Neutrophil (primary cell): ENCODE results near the gene PTGIS.

Experiments used
- H3K27ac ChIP-seq: fragments of 200-600 bp; sonication (generic); 2 replicates; pipeline ENCODE4 v1.5.1; 2016; ENCODE audit warnings: mild to moderate bottlenecking, moderate library complexity
- H3K27me3 ChIP-seq: fragments of 200-600 bp; sonication (generic); 2 replicates; pipeline ENCODE4 v1.6.0; 2016; ENCODE audit warnings: mild to moderate bottlenecking
- H3K36me3 ChIP-seq: fragments of 200-600 bp; sonication (generic); 2 replicates; pipeline ENCODE4 v1.5.1; 2017
- H3K4me1 ChIP-seq, 2 experiments: fragments of 200-600 bp in 1 of 2; sonication (generic) in 1 of 2; 1 replicate in 1 of 2; 2 replicates in 1 of 2; pipeline versions ENCODE4 v1.5.1 to v1.6.1; 2013 to 2016; ENCODE audit warnings: low read depth in 1 of 2, low read length in 1 of 2, mild to moderate bottlenecking in 1 of 2, moderate library complexity in 1 of 2; ENCODE audit not compliant: control insufficient read depth in 1 of 2, insufficient read depth in 1 of 2
- H3K4me3 ChIP-seq, 2 experiments: fragments of 200-600 bp in 1 of 2; sonication (generic) in 1 of 2; 1 replicate in 1 of 2; 2 replicates in 1 of 2; pipeline ENCODE4 v1.5.1; 2013 to 2016; ENCODE audit warnings: low read depth in 1 of 2, low read length in 1 of 2, mild to moderate bottlenecking in 1 of 2, moderate library complexity in 1 of 2
- H3K9me3 ChIP-seq: fragments of 200-600 bp; sonication (generic); 2 replicates; pipeline ENCODE4 v1.5.1; 2016
- CTCF ChIP-seq: fragments of 200-600 bp; sonication (generic); IDR thresholded peaks from 2 replicates; pipeline ENCODE4 v1.5.1; 2016; ENCODE audit warnings: antibody characterized with exemption

The PTGIS gene

GRCh38 chr20:49539481-49540231 lies 28.3 kb downstream of the PTGIS start:
- TF ChIP-seq CTCF = no peak
- no peak overlapping the region for H3K4me3 ChIP-seq
- no peaks in the 10 kb centered on the region for H3K36me3 ChIP-seq
- no peak overlapping the region for H3K27ac ChIP-seq
- H3K9me3 ChIP-seq = peaks cover under 1% of the 10 kb centered on the region
- peaks cover 0 to 6% of the 10 kb centered on the region in 2 experiments for H3K4me1 ChIP-seq
- H3K27me3 ChIP-seq = peaks cover 41% of the 10 kb centered on the region

GRCh38 chr20:49538950-49539349 lies 29.0 kb downstream of the PTGIS start:
- no peak overlapping the region for H3K4me3 ChIP-seq
- peaks cover 41% of the 10 kb centered on the region for H3K27me3 ChIP-seq

GRCh38 chr20:49534255-49534712 lies 33.7 kb downstream of the PTGIS start:
- no peaks in the 10 kb centered on the region for H3K36me3 ChIP-seq
- H3K27me3 ChIP-seq = peaks cover 60% of the 10 kb centered on the region
- H3K27ac ChIP-seq = no peak overlapping the region
- H3K9me3 ChIP-seq = no peaks in the 10 kb centered on the region
- H3K4me3 ChIP-seq = no peak overlapping the region
- peak; percentile 62 for TF ChIP-seq CTCF
- peaks cover 3 to 13% of the 10 kb centered on the region in 2 experiments for H3K4me1 ChIP-seq

More at GRCh38 chr20:49538950-49539349, 29.0 kb downstream of the PTGIS start:
- TF ChIP-seq CTCF = no peak
- Histone ChIP-seq H3K36me3 (no peaks in the 10 kb centered on the region), H3K27ac (no peak overlapping the region), H3K4me1 (peaks cover 3 to 13% of the 10 kb centered on the region in 2 experiments), H3K9me3 (no peaks in the 10 kb centered on the region)

- no peaks in the 10 kb centered on the region for H3K36me3 ChIP-seq
- H3K4me1 ChIP-seq = peaks cover 3 to 13% of the 10 kb centered on the region in 2 experiments
- no peak overlapping the region for H3K4me3 ChIP-seq
- H3K27me3 ChIP-seq = peaks cover 57% of the 10 kb centered on the region
- no peak overlapping the region for H3K27ac ChIP-seq
- no peak for TF ChIP-seq CTCF
- no peaks in the 10 kb centered on the region for H3K9me3 ChIP-seq
Measured at GRCh38 chr20:49532285-49532946, 35.5 kb downstream of the PTGIS start.

- no peaks in the 10 kb centered on the region for H3K9me3 ChIP-seq
- H3K36me3 ChIP-seq = no peaks in the 10 kb centered on the region
- H3K4me3 ChIP-seq = no peak overlapping the region
- peaks cover 38% of the 10 kb centered on the region for H3K27me3 ChIP-seq
- peaks cover 3 to 5% of the 10 kb centered on the region in 2 experiments for H3K4me1 ChIP-seq
- TF ChIP-seq CTCF = no peak
- no peak overlapping the region for H3K27ac ChIP-seq
Measured at GRCh38 chr20:49529470-49529869, 38.5 kb downstream of the PTGIS start.
